ENCODE data around the gene TEAD4.

DNA sequence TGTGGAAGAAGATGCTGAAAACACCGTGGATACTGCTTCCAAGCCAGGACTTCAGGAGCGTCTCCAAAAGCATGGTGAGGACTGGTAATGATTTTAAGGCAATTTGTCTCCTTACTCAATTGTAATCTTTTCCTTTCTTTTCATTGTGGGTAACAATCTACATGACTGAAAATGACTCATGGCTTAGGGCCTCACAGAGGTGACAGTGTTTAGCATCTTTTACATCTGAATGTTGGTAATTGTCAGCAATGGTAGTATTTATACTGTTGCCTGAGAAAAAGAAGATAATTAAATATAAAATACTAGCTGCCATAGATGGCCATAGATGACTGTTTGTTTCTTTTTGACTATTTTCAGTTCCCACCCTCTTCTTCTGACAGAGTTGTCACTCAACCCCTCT, 36.9 kb upstream of the TEAD4 start:
- TF ChIP-seq, protein P1, sequence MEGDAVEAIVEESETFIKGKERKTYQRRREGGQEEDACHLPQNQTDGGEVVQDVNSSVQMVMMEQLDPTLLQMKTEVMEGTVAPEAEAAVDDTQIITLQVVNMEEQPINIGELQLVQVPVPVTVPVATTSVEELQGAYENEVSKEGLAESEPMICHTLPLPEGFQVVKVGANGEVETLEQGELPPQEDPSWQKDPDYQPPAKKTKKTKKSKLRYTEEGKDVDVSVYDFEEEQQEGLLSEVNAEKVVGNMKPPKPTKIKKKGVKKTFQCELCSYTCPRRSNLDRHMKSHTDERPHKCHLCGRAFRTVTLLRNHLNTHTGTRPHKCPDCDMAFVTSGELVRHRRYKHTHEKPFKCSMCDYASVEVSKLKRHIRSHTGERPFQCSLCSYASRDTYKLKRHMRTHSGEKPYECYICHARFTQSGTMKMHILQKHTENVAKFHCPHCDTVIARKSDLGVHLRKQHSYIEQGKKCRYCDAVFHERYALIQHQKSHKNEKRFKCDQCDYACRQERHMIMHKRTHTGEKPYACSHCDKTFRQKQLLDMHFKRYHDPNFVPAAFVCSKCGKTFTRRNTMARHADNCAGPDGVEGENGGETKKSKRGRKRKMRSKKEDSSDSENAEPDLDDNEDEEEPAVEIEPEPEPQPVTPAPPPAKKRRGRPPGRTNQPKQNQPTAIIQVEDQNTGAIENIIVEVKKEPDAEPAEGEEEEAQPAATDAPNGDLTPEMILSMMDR (conservative IDR thresholded peaks at IDR 0.05), result no peak
- no peak for TF ChIP-seq EZH2 (IDR thresholded peaks at IDR 0.05; ENCODE audit: low read depth)

Measured in PC-9 (cell line).